GM18951 (cell line): Measurements from ENCODE around the gene TMED4.

Experiments
- POLR2A ChIP-seq: IDR thresholded peaks from 4 replicates; pipeline ENCODE4 v1.6.1; 2011; ENCODE audit warnings: mild to moderate bottlenecking; ENCODE audit not compliant: insufficient read length, insufficient read depth; ENCODE audit errors: extremely low read depth
- in situ Hi-C: fragments of 300-500 bp; cut with MboI; formaldehyde crosslinking; loops from one replicate; pipeline ENCODE4 v1.12.0; 2022; ENCODE audit warnings: low sequenced_read_pairs, mixed read lengths, inconsistent platforms; ENCODE audit not compliant: unreplicated experiment

Gene TMED4

GRCh38 chr7:44538093-44538797 is 43.8 kb downstream of the TMED4 start:
- in situ Hi-C loops = no loop called here
- no peak for TF ChIP-seq POLR2A

DNA sequence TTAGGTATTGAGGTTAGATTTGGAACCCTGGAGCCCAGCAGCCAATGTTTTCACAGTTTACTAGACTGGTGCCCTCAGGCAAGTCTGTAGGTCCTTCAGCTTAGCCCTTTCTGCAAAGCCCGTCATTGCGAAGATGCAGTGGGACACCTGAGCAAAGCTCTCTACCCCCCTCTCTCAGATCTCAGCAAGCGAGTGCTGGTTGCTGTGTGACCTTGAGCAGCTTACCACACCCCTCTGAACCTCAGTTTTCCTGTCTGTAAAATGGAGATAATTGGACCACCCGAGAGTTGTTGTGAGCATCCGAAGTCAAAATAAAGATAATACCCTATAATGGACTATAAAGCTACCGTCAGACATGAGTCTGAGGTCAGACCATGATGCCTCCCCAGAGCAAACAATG is 44.6 kb downstream of the TMED4 start:
- TF ChIP-seq POLR2A = no peak
- in situ Hi-C loops = no loop called here

- no peak for TF ChIP-seq POLR2A
- in situ Hi-C loops = no loop called here
Observed at GRCh38 chr7:44536090-44536489, 45.9 kb downstream of the TMED4 start.

DNA sequence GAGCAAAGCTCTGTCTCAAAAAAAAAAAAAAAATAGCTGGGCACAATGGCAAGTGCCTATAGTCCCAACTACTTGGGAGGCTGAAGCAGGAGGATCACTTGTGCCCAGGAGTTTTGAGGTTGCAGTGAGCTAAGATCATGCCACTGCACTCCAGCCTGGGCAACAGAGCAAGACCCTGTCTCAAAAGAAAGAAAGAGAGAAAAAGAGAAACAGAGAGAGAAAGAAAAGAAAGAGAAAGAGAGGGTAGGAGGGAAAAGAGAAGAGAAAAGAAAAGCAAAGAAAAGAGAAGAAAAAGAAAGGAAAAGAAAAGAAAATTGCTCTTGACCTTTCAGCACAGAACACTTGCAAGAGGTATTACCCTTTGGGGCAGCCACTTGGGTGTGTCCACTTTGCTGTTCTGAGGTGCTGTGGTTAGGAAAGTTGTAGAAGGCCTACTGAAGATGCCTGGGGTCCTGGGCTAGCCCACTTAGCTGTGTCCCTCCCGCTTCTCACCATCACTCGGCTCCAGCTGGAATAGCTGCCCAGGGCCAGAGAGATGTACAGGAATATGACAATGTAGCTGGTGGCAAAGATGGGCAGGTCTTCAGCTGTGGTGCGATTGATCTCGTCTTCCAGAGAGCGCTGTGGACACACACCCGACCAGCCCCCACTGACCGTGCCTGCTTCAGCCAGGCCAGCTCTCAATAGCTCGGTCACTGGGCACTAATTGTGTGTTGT is 46.5 kb downstream of the TMED4 start:
- in situ Hi-C loops = no loop called here
- no peak for TF ChIP-seq POLR2A

- no peak for TF ChIP-seq POLR2A
- in situ Hi-C loops = no loop called here
Observed at GRCh38 chr7:44534501-44534900, 47.5 kb downstream of the TMED4 start.

DNA sequence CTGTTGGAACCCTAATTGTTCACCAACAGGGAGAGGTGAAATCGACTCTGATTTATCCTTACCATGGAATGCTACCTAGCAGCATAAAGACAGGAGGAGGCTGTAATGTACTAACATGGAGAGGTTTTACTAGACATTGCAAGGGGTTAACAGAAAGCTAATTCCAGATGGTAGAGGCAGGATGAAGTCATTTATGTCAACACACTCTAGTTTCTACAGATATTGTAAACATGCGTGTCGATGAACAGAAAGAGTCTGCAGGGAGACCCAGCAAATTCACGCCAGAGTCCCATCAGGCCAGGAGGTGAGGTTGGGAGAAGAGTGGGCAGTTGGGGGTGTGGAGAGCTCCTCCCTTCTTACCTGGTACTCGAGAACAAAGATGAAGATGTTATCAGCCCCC is 47.9 kb downstream of the TMED4 start:
- in situ Hi-C loops = no loop called here
- TF ChIP-seq POLR2A = no peak

DNA sequence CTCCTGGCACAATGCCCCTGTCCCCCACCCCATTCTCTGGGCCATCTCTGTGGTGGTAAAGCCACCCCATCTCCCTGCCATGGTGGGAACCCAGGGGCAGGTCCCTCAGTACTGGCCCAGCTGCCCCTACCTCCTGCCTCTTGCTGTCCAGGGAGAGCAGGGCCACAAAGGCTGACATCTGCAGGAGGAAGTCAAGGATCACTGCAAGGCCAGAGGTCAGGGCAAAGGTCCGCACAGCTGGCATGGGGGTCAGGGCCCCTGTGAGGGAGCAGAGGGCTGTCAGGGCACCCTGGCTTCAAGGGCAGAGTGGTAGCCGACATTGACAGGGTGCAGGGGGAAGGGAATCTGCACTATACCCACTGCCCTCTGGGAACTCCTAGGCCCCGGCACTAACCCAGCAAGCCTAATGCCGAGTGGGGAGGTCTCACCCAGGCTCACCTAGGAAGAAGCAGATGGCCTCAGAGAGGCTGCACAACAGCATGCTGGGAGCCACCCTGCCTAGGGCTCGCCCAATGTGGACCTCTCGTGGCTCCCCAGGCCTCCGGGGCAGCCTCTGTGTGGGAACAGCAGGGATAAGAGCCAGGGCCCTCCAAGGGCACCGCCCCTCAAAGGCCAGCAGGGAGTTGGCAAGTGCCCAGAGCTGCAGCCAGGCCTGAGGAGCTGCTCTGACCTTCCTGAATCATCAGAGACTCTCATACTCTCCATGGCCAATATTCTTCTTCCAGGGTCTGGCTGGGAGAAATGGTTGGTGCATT is 48.6 kb downstream of the TMED4 start:
- in situ Hi-C loops = no loop called here
- no peak for TF ChIP-seq POLR2A

GRCh38 chr7:44531421-44532380 is 50.3 kb downstream of the TMED4 start:
- TF ChIP-seq POLR2A = no peak
- in situ Hi-C loops = no loop called here

- in situ Hi-C loops = no loop called here
- TF ChIP-seq POLR2A = no peak
Observed at GRCh38 chr7:44530990-44531389, 51.0 kb downstream of the TMED4 start.
